Smooth muscle cell of the brain vasculature (primary cell): ENCODE measurements around the gene SUMO3.

Experiments used
- DNase-seq: peaks from one replicate; pipeline ENCODE4 v3.0.0-alpha.2; 2012; ENCODE audit warnings: low read depth, low spot score

SUMO3 gene

DNA sequence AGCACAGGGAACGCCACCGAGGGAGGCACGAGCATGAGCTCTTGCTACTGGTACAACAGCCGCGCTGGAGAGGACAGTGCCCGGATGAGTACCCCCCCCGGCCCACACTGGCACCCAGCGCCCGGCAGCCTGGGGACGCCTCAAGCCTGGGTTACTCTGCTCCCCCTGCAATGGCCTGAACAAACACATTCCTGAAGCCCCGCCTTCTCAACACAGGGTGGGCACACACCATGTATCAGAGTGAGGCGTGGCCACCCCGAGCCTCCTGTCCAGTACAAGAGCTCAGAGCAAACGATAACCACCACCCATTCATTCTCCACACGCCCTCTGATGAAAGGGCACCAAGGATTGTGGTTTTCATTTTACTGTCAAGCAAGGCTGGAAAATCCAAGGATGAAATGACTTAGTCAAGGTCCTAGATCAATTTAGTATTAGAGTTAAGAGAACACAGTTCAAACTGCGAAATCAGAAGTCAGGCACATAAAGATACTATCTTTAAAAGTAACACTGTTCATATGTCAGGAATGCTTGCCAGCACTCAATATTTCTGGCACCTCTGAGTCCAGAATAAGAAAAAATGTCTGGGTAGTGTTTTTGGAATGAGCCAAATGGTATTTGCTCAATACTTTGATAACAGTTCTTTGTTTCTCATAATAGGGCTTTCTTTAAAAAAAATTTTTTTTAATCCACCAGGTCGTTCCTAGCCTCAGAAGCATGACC is 38.3 kb downstream of the SUMO3 start:
- DNase-seq: no peak

GRCh38 chr21:44778983-44779382 is 38.9 kb downstream of the SUMO3 start:
- no peak for DNase-seq

- no peak for DNase-seq
Measured at GRCh38 chr21:44778499-44778911, 39.4 kb downstream of the SUMO3 start.

GRCh38 chr21:44778094-44778493 is 39.8 kb downstream of the SUMO3 start:
- DNase-seq: no peak

DNA sequence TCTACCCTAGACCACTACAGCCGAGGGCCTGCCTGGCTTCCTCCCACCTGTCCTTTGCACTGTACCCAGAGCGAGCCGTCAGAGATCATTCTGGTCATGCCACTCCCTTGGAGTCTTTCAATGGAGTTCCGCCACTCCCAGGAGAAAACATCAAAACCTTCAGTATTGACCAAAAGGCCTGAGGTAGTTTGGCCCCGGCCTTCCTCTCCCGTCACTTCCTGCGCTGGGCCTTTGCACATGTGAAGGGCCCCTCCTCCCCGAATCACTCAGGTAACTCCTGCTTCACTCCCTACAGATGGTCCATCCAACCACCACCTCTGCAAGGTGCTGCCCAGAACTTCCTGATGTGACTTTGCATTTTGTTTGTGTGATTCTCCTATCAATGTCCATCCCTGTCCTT is 42.9 kb downstream of the SUMO3 start:
- DNase-seq: no peak

DNA sequence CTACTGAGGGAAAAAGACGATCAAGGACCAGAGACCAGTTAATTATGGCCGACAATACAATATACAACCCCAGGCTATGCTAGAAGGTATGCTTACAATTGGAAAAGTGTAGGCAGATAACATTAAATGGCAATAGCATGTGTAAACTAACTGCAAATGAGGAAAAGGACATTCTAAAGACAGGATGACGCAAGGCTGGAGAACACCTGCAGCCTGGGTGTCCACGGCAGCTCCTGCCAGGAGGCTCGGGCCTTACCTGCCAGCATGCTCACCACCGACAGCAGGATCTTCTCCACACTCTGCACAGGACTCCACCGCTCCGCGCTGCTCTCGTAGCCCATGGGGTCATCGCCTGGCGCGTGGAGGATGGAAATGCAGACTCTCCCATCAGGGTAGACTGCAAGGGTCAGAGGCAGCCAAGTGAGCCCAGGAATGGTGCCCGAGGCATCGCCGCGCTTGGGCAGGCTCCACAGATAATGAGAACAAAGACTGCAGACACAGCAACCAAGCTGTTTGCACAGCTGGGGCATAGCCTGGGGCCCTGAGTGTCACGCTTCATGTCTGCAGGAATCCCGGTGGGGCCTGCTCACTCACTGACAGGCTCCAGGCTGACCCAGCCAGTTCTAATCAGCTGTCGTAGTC is 44.5 kb downstream of the SUMO3 start:
- DNase-seq: no peak

DNA sequence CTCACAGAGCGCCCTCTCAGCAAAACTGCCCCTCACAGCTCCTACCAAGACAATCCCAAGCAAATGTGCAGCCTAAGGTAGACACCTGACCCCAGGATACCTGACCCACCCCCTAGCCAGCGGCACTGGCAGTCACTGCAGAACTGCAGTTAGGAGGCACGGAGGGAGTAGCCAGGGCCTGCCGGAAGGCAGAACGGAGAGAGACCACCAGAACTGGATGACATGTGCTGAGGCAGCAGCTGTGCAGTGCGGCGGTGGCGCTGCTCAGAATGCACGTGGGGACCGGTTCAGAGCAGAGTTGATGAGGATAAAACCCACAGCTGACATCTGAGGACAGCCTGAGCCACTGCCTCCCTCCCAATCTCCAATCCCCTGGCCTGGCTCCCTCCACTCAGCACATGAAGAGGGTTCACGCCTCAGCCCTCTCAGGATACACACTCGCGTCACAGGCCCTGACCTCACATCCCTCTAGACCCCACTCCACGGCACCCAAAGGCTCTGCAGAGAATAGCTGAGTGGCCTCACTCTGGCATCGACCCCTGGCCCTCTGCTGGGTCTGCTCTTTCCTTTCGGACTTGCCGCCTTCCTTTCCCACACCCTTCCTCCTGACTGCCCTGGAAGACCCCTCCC is 45.9 kb downstream of the SUMO3 start:
- DNase-seq: no peak

DNA sequence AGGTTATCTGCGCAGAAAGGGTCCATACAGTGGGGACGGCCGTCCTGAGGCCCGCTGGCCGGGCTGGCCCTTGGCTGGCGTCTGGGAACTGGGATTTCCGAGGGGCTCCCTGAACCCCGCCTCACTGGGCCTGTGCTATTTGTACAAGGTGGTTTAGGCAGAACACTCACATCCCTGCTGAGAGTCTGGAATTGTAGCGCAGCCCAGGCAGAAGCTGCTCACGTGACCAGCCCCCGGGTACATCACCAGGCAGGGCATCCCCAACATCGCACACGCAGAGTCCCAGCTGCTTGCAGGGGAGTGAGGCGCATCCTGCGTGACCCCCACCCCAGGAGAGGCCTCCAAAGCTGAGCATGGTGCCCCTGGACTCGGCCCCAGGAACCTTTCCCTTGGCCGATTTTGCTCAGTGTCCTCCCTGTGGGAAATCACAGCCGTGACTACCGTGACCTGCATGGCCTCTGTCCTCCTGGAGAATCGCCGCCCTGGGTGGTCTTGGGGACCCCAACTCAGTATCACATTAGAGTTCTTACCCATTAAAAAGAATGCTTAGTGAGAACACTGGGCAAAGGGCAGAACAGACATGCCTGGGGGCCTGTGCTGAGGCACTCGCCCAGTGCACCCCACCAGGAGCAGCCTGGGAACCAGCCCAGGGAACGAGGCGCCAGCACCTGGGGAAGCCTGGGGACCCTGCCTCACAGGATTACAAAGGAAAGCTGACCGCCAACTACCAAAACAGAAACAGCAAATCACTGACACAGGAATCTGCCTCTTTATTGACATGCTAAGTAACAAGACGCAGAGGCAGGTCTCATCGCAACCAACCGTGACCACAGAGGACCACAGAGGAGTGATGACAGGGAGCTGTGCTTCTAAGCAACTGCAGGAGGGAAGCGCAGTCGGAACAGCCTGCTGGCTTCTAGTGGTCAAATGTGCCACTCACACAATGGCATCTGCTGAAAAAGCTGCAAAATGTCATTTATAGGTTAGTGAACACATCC is 49.7 kb downstream of the SUMO3 start:
- no peak for DNase-seq

DNA sequence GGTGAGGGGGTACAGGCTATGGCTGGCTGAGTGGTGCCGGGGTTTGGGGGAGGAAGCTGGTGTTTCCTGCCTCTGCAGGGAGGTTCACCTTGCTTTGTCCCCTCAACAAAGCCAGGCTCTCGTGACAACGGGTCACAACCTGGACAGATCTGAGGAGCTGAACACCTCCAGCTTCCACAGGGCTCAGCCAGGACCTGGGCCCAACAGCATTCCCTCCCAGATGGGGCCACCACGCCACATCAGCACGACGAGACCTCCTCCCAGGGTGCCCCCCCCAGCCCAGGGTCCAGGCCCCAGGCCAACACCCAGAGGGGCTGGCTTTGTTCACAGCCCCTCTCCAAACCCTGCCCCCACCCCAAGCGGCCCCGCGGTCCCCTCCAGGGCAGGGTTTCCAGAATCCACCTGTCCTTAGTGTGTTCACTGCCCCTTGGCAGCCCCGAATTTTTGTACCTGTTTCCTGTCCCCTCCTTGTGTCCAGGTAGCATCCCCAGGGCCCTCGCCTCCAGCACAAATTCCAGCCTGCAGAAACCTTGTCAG is 51.0 kb downstream of the SUMO3 start:
- DNase-seq: no peak

DNA sequence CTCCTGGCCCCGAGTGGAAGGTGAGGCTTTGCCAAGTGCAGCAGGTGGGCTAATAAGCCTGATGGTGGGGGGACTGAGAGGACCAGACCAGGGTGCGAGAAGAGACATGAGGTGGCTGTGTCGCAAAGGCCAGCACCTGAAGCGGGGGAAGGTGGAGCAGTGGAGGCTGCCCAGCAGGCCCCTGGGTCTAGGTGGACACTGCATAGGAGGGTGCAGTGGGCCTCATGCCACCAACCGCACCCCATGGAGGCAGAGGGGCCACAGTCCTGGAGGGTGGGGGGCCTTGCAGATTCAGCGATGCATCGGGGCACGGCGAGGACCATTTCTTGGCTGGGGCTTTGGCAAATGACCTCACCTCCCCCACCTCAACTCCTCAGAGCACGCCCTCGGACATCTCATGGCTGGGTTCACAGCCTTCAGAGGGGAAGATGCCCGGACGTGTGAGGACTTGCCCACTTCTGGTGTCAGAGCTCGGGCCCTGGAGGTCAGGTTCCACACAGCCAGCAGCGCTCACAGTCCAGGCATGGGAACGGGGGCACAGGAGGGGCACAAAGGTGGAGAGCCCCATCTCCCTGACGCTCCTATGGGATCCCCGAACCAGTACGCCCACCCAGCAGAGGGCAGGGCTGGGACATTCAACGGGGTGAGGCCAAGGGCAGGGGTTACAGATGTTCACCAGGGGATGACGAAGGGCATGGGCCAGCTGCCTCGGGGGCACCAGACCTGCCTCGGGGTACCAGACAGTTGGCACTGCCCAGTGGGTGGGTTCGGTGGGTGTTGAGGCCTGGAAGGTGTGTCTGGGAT is 51.6 kb downstream of the SUMO3 start:
- no peak for DNase-seq

DNA sequence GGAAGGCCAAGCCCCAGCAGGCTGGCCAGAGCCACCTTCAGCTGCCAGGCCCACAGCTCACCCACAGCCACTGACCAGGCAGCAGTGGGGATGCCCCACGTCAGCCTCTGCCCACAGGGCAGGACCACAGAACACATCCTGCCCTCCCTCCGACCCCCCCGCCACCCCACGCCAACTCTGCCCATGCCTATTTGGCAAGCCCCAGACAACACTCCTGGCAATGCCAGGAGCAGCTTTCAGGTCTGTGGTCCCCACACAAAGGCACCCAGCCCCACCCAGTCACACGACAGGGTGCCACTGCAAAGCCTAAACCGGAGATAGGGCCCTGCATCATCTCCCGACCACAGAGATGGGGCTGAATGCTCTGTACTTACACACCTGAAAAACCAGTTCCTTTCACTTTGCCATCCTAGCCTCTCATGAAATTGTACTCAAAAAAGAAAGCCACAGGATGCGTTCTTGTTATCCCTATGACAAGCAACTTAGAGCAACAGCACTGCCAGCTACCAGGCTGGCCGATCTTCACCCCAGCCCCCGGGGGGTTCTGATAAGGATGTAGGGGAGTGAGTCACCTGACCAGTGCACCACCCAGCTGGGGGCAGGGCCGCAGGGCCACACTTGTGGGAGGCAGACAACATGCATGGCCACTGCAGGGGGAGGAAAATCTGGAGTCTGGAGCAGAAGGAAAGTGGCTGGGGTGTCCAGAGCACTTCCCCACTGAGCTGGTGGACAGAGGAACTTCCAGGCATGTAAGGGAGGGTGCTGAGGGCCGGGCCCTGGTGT is 52.4 kb downstream of the SUMO3 start:
- no peak for DNase-seq

GRCh38 chr21:44764319-44765230 is 53.3 kb downstream of the SUMO3 start:
- DNase-seq: no peak

GRCh38 chr21:44763451-44764318 is 54.2 kb downstream of the SUMO3 start:
- no peak for DNase-seq

DNA sequence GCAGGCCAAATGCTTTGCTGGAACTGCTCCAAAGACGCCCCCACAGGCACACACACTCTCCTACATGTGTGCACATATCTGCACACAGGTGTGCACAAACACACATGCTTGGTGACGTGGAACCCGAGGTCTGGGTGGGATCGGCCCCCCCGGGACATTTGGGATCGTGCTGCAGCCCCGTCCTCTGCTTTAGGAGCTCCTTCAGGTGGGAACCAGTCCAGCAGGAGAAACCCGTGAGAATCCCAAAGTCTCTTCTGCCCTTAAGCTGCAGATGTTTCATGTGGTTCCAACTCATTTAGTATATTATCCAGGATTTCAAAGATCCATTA is 54.8 kb downstream of the SUMO3 start:
- DNase-seq: no peak

- no peak for DNase-seq
Measured at GRCh38 chr21:44762221-44763049, 55.4 kb downstream of the SUMO3 start.

- no peak for DNase-seq
Measured at GRCh38 chr21:44761747-44762208, 56.1 kb downstream of the SUMO3 start.
